GM21576 (cell line): Measurements from ENCODE around the gene ICOSLG.
"Not testable (repeated sequence)": the region's sequence is repeated elsewhere in the genome, so short reads cannot be mapped to it uniquely, and the experiment has no call there.

Experiments used
- ATAC-seq: cut with Tn5 transposase; IDR thresholded peaks from one replicate; pipeline ENCODE4 v1.9.1; 2021; ENCODE audit warnings: mild to moderate bottlenecking, moderate library complexity; ENCODE audit not compliant: unreplicated experiment

ICOSLG gene, protein sequence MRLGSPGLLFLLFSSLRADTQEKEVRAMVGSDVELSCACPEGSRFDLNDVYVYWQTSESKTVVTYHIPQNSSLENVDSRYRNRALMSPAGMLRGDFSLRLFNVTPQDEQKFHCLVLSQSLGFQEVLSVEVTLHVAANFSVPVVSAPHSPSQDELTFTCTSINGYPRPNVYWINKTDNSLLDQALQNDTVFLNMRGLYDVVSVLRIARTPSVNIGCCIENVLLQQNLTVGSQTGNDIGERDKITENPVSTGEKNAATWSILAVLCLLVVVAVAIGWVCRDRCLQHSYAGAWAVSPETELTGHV

DNA sequence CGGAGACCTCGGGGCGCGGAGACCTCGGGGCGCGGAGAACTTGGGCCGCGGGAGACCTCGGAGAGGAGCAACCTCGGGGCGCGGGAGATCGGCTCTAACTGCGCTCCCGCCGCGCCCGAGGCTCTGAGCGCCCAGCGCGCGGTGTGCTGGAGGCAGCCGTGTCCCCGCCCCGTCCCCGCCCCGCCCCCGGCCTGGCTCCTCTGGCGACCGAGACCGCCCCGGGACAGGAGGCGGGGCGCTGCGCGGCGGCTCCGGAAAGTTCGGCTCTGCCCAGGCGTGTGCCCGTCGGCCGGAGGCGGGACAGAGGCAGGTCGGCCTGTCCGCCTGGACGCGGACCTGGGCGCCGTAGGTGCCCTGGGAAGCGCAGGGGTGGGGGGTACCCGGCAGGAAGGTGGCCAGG is at the start of gene ICOSLG:
TSS of gene ICOSLG (minus strand) at position 102 of the 400 bp plus-strand sequence. CDS start 126 bp downstream, outside the sequence.
- ATAC-seq: peak; percentile 31

DNA sequence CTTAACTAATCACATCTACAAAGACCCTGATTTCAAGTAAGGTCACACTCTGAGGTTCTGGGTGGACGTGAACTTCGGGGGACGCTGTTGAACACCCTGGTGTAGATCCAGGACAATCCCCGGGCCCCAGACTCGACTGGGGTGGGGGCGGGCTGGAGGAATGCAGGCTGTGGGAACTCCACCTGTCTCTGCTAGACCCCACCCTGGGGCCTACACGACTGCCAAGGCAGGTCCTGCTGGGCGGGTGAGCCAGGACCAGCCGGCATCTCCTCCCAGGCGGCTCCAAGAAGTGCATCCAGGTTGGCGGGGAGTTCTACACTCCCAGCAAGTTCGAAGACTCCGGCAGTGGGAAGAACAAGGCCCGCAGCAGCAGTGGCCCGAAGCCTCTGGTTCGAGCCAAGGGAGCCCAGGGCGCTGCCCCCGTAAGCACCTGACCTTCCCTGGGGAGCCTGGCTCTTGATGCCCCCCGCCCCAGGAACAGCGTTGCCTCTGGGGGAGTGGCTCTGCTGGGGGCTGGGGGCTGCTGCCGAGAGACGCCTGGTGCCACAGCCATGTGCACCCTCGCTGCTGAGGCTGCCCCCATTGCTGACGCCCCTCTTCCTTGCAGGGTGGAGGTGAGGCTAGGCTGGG is 48.8 kb upstream of the ICOSLG start:
- no peak for ATAC-seq

DNA sequence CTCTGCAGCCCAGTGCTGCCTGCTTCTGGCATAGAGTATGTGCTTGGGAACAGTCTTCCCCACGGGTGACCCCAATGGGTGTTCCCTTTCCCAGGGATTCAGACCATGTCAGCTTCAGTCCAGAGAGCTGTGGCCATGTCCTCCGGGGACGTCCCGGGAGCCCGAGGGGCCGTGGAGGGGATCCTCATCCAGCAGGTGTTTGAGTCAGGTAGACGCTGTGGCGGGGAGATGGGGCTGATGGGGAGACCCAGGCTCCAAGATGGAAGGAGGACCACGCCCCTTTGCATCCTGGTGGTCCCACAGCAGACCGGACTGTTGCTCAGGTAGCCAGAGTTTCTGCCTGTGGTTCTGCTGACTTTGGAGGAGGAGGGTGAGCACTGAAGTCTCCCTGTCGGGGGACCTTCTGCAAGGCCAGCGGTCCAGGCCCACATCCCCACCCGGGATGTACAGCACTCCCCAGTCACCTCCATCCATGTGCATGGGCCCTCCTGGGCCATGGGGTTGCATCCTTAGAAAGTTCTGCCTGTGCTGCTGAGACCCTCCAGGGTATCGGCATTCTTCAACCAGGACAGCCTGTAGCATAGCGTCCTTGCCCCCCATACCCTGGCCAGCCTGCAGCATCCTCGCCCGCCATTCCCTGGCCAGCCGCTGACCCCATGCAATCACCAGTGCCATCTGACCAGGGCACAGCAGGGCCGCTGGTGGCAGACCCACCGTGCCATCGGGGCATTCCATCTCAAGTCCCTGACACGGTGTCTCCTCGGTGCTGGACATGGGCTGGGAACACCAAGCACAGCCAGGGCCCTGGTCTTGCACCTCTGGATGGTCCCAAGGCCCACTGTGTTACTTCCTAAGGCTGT is 47.7 kb upstream of the ICOSLG start:
- no peak for ATAC-seq

DNA sequence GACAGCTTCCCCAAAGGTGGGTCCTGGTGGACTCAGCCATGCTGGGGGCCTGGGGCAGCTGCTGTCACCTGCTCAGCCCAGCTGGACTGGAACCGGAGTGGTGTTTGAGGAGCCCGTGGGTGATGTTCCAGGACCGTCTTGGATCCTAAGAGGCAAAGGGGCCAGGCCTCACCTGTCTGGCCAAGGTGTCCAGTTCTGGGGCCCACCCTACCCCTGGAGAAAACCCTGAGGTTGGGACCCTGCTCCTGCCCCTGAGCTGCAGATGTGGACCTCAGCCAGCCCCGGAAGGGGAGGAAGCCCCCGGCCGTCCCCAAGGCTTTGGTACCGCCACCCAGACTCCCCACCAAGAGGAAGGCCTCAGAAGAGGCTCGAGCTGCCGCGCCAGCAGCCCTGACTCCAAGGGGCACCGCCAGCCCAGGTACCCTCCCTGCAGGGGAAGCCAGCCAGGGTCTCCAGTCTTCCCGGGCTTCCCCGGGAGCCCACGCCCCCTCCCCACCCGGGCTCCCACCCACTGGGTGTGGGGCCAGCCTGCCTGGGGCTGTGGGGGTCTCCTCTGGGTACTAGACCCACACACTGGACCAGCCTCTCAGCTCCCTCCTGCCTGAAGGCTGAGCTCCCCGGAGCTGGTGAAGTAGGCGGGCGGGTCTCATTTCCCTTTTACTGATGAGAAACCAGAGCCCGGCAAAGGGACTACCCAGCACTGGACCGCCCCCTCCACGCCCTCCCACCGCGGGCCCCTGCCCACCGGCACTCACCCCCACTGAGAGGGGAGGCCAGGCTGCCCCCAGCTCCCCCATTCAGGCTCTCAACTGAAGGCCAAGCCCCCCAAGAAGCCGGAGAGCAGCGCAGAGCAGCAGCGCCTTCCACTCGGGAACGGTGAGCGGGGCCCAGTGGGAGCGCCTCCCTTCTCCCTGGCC is 46.2 kb upstream of the ICOSLG start:
- ATAC-seq: no peak

DNA sequence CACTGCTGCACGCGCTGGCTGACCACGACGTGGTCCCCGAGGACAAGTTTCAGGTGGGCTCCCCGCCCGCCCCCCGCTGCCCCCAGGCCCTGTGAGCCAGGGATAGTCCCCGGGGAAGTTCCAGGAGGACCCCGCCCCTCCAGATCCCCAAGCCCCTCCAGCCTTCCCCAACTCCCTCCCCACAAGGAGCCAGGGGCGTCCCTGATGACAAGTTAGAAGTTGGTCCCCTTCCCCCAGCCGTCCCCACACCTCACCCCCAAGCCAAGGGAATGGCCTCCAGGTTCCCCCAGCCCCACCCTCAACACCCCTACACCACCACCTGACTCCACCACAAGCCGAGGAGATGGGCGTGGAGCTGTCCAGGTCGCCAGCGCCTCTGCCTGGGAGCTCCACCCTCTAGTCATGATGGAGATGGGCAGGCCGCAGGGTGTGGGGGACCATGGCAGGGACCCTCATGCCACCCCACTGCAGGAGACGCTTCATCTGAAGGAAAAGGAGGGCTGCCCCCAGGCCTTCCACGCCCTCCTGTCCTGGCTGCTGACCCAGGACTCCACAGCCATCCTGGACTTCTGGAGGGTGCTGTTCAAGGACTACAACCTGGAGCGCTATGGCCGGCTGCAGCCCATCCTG is 45.5 kb upstream of the ICOSLG start:
- ATAC-seq: no peak

DNA sequence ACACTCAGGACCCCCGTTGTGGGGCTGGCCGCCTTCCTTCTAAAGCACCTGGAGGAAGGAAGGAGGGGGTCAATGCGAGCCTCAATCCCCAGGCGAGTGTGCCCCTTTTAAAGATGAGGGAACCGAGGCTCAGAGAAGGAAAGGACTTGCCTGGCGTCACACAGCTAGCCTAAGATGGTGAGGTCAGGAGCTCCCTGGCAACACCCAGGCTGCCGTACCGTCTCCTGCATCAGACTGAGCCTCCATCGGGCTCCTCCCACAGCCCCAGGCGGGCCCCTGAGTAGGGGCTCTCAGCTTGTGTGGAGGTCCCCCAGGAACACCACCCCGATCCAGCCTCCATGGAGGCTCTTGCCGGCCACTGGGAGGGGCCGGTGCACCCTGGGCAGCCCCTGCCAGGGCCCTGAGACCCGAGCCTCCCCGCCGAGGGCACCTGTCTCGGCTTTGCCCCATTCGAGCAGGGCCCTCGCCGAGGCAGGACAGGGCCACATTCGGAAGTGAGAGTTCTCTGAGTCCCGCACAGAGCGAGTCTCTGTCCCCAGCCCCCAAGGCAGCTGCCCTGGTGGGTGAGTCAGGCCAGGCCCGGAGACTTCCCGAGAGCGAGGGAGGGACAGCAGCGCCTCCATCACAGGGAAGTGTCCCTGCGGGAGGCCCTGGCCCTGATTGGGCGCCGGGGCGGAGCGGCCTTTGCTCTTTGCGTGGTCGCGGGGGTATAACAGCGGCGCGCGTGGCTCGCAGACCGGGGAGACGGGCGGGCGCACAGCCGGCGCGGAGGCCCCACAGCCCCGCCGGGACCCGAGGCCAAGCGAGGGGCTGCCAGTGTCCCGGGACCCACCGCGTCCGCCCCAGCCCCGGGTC is 44.6 kb upstream of the ICOSLG start, which contains the start of gene AIRE:
TSS of gene AIRE (plus strand) at position 739 of the 855 bp plus-strand sequence. CDS start 131 bp downstream, outside the sequence.
- ATAC-seq: no peak

DNA sequence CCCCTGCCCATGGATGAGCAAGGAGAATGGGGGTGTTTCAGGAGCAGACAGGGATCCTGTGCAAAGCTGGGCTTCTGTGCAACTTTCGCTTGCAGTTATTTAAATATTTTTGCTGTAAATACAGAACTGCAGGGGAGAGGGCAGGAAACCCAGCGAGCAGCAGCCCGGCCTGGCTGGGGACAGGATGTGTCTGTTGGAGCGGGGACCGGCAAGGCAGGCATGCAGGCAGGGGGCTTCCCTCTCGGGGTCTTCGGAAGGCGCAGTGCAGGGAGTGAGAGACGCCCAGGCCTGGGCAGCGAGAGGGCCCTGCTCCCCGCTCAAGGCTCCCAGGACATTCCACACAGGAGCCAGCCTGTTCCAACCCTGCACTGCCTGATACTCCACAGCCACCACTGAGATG is 43.2 kb upstream of the ICOSLG start:
- no peak for ATAC-seq

DNA sequence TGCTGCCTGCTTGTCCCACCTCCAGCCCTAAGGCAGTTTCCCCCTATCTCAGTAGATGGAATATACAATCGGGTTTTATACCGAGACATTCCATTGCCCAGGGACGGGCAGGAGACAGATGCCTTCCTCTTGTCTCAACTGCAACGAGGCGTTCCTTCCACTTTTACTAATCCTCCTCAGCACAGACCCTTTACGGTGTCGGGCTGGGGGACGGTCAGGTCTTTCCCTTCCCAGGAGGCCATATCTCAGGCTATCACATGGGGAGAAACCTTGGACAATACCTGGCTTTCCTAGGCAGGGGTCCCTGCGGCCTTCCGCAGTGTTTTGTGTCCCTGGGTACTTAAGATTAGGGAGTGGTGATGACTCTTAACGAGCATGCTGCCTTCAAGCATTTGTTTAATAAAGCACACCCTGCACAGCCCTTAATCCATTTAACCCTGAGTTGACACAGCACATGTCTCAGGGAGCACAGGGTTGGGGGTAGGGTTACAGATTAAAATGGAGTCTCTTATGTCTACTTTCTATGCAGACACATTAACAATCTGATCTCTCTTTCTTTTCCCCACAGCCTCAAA is 42.6 kb upstream of the ICOSLG start:
- ATAC-seq: not testable (repeated sequence)

DNA sequence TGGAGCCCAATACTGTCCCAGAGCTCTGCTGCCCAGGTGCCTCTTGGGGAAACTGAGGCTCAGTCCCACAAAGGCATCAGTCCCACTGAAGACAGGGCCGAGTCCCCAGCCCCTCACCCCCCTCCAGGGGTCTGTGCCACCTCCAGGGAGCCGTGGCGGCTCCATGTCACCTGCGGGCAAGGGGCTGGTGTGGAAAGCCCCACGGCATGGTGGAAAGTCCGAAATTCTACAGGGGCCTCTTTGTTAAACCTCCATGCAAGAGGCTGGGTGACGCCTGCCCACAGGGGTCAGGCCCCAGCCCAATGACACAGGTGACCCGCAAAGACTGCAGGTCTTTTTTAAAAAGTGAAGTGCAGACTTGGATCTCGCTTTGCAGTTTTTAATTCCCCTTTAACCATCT is 41.6 kb upstream of the ICOSLG start:
- no peak for ATAC-seq

DNA sequence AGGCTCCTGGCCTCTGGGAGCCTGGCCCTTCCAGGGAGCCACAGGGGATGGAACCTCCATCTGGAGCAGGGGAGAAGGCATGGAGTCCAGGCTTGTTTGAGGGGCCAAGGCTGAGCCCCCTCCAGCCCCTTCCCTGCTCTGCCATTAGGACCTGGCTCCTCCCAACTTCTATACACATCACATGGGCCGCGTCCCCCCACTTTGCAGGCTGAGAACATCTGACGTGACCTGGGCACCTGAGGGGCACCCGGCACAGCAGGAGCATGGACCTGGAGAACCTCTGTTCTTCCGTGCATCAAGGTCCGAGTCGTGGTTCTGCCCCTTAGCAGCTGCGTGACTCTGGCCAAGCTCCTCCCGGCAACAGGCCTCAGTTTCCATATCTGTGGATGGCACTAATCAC is 41.1 kb upstream of the ICOSLG start:
- no peak for ATAC-seq

DNA sequence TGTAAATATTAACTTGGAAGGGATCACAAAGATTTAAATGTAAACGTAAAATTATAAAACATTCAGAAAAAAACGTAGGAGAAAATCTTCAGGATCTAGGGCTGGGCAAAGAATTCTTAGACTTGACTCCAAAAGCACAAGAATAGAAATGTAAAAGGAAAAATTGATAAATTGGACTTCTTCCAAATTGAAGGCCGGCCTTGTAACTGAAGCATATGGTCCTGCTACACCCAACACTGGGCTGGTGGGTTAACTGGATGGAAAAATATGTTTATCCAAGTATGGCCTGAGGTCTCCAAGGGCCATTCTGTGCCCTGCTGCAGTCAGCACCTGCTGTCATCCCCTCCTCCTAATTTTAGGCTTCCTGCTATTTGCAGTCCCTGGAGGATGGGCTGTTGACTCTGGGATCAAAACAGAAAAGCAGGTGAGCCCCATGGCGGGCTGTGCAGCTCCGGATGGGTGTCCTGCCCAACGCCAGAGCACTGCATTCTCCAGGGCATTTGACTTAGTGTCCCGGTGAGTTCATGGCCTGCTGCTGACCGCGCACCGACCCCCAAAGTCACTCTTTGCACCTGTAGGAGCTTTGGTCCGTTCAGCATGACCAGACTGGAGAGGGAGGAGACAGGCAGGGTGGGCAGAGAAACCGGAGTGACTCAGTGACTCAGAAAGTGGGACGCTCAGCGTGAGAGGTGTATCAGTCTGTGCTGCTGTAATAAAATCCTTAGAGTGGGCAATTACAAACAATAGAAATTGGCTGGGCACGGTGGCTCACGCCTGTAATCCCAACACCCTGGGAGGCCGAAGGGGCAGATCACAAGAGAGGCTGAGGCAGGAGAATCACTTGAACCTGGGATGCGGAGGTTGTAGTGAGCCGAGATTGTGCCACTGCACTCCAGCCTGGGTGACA is 38.9 kb upstream of the ICOSLG start:
- no peak for ATAC-seq

DNA sequence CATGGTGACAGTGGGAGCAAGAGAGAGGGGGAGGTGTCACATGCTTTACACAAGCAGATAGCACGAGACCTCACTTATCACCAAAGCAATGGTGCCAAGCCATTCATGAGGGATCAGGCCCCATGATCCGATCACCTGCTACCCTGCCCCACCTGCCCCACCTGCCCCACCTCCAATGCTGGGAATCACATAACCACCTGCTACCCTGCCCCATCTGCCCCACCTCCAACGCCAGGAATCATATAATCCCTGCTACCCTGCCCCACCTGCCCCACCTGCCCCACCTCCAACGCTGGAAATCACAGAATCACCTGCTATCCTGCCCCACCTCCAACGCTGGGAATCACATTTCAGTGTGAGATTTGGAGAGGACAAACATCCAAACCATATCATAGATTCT is 34.3 kb upstream of the ICOSLG start:
- no peak for ATAC-seq

DNA sequence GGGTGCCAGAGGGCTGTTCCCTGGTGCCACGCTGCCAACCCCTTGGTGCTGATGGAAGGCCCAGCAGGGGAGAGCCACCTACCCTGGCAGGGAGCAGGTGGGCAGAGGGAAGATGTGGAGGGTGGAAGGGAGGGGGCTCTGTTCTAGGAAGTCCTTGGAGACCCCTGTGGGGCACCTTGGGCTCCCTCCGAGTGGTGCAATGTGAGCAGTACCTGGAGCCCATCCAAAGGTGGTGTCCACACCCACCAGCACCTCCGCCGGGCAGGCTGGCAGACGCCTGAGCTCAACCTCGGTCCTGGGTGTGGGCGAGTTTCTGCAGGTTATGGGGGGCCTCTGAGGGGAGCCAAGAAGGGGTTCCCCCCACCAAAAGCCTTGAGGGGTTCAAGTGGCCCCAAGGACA is 32.3 kb upstream of the ICOSLG start:
- ATAC-seq: no peak

DNA sequence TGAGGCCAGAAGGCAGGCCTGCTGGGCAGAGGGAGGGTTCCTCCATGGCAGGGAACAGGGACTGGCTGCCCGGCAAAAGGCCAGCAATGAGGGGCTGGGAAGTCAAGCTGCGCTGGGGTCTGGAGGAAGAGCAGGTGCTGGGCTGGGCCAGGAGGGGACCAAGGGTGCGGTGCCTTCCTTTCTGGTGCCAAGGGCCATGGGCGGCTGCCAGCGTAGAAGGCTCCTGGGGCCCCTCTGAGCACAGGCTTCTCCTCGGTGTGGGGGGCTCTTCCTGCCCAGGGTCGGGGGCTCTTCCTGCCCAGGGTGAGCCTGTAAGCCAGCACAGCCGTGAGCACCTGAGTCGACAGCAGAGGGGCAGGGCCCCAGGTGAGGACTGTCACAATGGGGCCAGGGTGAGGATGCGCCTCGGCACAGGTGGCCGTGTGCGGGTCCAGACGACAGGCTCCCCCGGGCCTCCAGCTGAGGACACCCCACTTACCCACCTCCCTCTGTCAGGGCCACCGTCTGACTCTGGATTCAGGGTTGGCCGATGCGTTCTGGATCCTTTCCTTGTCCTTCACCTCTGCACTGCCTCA is 31.6 kb upstream of the ICOSLG start:
- ATAC-seq: no peak

DNA sequence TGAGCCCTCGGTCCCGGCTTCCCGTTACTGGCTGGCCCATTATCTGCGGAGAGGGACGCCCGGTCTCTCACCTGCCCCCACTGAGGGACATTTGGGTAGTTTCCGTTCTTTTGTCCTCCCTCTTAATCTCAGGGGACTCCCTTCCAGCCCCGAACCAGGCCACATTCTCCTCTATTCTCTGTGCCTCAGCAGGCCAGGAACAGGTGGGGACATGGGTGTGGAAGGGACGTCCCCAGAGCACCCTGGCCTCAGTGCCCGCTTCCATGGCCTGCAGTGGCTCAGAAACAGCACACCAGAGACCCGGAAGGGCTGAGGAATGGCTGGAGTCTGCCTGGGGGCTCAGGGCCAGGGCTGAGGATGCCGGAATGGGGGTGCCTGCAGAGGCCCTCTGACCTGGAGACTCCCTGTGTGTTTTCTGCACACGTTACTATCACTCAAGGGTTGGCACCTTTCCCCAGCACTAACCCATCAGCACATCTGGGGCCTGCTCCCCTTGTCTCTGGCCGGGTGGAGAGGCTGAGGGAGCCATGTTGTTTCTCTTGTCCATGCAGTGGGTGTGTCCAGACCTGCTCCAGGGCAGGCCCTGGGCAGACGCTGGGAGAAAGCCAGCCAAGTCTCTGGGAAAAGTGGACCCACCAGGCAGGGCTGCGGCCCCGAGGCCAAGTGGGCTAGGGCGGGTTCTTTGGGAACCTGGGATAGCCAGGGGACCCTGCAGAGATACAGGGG is 31.0 kb upstream of the ICOSLG start:
- no peak for ATAC-seq

DNA sequence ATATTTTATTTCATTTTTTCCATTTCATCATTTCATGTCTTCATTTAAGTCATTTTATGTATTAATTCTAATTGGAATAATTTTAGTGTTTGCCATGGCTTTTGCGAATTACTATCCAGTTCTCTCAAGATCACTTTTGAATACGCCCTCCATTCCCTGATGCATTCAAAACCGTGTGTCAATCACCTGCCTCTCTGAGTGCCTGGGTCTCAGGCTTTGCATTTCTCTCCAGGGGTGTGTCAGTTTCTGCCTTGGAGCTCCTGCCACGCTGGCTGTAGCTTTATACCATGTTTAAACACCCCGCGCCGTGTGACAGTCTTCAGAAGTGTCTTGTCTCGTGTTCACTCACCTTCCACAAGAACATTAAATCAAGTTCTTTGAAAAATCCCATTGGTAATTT is 28.3 kb upstream of the ICOSLG start:
- no peak for ATAC-seq

DNA sequence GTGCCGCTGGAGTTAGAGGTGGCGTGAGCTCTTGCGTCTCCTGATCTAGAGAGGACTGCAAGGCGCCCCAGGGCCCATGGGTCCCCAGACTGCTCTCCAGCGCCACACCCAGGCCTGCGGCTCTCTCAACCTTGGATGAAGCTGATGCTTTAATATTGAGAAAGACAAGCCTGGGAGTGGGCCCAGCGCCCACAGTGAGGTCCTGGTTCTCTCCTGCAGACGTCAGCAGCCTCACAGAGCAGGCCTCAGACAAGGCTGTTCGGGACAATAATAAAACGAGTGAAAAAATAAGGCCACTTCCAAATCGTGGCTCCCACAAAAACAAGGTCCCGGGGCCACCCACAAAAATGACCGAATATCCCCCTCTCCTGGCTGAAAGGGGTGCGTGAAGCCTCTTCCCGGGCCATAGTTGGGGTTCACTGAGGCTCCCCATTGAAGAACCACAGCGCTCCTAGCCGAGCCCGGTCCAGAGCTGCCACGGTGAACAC is 27.0 kb upstream of the ICOSLG start:
- ATAC-seq: no peak
